ENCODE data around the gene CFAP299.
"Not testable (repeated sequence)": the region's sequence is repeated elsewhere in the genome, so short reads cannot be mapped to it uniquely, and the experiment has no call there.

Gene CFAP299

DNA sequence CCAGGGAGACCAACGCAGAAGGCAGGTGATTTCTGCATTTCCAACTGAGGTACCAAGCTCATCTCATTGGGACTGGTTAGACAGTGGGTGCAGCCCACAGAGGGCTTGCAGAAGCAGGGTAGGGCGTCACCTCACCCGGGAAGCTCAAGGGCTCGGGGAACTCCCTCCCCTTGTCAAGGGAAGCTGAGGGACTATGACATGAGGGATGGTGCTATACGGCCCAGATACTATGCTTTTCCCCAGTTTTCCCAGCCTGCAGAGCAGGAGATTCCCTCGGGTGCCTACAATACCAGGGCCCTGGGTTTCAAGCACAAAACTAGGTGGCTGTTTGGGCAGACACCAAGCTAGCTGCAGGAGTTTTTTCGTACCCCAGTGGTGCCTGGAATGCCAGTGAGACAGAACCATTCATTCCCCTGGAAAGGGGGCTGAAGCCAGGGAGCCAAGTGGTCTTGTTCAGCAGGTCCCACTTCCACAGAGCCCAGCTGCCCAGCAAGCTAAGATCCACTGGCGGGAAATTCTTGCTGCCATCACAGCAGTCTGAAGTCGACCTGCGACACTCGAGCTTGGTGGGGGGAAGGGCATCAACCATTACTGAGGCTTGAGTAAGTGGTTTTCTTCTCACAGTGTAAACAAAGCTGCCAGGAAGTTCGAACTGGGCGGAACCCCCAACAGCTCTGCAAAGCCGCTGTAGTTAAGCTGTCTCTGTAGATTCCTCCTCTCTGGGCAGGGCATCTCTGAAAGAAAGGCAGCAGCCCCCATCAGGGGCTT lies 103.9 kb downstream of the CFAP299 start:
- ATAC-seq (peak; percentile 69), DNase-seq (ENCODE audit: low spot score in 2 of 2) (peak in 1 of 2 donors; percentile 54)
- not testable (repeated sequence) for H3K36me3 Mint-ChIP-seq, H3K4me3 Mint-ChIP-seq
- peak overlapping the region; percentile 83 for H3K27ac Mint-ChIP-seq
- H3K9me3 Mint-ChIP-seq: peaks cover 12% of the 10 kb centered on the region
- H3K4me1 Mint-ChIP-seq: peaks cover 33% of the 10 kb centered on the region

DNA sequence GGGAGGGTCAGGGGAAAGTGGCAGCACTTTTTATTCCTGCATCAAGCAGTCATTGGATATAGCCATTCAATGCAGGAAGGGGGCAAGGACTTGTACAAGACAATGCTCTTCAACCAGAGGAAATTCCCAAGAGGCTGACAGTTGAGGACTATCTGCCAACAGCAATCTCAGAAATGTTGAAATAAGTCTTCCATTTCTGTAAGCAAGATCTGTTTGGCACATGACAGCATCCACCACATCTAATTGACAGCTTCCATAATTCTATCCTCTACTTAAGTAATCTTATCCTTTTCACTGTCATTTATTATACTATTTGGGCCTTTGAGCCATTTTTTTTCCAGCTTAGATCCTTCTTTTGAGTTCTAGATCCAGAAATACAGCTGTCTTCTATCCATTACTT lies 110.7 kb downstream of the CFAP299 start:
- DNase-seq (ENCODE audit: low spot score in 2 of 2): no peak
- Mint-ChIP-seq H3K4me1 (no peaks in the 10 kb centered on the region), H3K9me3 (peaks cover 14% of the 10 kb centered on the region), H3K36me3 (no peaks in the 10 kb centered on the region), H3K27ac (no peak overlapping the region), H3K4me3 (no peak overlapping the region)
- no peak for ATAC-seq

DNA sequence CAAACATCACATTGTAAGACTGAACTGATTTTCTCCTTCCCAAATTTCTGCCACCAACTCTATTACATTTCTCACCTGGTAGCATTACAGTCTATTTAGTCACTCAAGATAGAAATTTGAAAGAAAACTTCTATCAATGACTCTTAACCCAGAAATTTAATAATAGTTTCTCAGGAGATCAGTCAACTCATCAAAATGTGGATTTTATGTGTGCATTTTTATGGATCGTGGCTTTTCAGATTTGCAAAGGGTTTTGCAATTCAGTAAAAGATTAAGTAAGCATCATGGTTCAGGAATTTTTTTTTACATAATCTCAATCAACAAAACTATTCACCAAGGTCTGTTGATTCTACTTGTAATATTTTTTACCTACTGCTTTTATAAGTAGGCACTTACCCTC lies 111.1 kb downstream of the CFAP299 start:
- H3K9me3 Mint-ChIP-seq: peaks cover 12% of the 10 kb centered on the region
- H3K4me1 Mint-ChIP-seq: no peaks in the 10 kb centered on the region
- no peak for ATAC-seq

DNA sequence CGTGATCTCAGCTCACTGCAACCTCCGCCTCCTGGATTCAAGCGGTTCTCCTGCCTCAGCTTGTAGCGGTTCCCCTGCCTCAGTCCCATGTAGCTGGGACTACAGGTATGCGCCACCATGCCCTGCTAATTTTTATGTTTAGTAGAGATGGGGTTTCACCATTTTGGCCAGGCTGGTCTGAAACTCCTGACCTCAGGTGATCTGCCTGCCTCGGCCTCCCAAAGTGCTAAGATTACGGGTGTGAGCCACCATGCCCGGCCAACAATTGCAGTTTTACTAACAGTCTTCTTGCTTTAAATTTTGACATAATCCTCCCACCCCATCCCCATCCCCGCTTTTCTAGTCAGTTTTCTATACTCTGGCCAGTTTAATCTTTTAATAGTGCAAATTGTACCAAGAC lies 112.0 kb downstream of the CFAP299 start:
- no peak overlapping the region for H3K4me3 Mint-ChIP-seq
- no peak for DNase-seq (ENCODE audit: low spot score in 2 of 2)
- H3K27ac Mint-ChIP-seq: no peak overlapping the region
- no peaks in the 10 kb centered on the region for H3K36me3 Mint-ChIP-seq
- no peaks in the 10 kb centered on the region for H3K4me1 Mint-ChIP-seq
- H3K9me3 Mint-ChIP-seq: peaks cover 8% of the 10 kb centered on the region
- no peak for ATAC-seq

More for the DNA sequence above, 111.1 kb downstream of the CFAP299 start:
- Mint-ChIP-seq H3K27ac (no peak overlapping the region), H3K4me3 (no peak overlapping the region), H3K36me3 (no peaks in the 10 kb centered on the region)
- DNase-seq (ENCODE audit: low spot score in 2 of 2): no peak

DNA sequence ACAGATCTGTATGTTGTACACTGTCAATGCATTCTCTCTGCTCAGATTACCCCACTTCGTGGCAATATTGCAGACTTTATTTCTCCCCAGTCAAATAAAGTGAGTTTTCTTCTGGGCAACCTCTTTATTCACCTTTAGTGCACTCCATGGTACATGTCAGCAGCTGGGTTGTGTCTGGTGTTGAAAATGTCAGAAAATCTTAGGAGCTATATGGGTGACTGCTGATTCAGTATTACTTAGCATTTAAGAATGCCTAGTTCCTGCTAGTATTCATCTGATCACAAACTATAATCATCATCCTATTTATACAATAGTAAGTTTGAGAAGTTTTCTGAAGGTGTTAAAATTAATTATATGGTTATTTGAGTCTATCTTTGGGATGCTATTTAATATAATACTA lies 112.5 kb downstream of the CFAP299 start:
- H3K9me3 Mint-ChIP-seq: peaks cover 7% of the 10 kb centered on the region
- ATAC-seq: no peak
- no peak overlapping the region for H3K4me3 Mint-ChIP-seq
- no peak for DNase-seq (ENCODE audit: low spot score in 2 of 2)
- H3K27ac Mint-ChIP-seq: no peak overlapping the region
- H3K4me1 Mint-ChIP-seq: no peaks in the 10 kb centered on the region
- H3K36me3 Mint-ChIP-seq: no peaks in the 10 kb centered on the region

DNA sequence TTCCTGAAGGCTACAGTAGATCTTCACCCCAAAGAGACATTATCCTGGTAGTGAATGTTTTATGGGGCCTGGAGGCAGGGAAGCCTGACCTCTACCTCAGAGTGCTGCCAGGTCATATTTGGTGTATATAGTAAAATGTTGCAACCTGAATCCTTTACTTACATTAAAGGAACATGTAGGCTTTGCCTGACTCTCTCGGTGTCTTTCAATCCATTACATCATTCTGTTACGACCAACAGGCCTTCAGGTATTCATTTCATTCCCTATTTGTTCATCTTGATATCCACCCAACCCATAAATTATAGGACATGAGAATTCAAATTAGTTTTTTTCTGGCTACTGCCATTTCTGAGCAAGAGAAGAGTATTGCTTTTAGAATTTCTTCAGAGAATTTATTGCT lies 116.5 kb downstream of the CFAP299 start:
- H3K27ac Mint-ChIP-seq: no peak overlapping the region
- no peak for DNase-seq (ENCODE audit: low spot score in 2 of 2)
- H3K36me3 Mint-ChIP-seq: no peaks in the 10 kb centered on the region
- H3K4me1 Mint-ChIP-seq: no peaks in the 10 kb centered on the region
- no peak for ATAC-seq
- H3K4me3 Mint-ChIP-seq: no peak overlapping the region
- no peaks in the 10 kb centered on the region for H3K9me3 Mint-ChIP-seq

DNA sequence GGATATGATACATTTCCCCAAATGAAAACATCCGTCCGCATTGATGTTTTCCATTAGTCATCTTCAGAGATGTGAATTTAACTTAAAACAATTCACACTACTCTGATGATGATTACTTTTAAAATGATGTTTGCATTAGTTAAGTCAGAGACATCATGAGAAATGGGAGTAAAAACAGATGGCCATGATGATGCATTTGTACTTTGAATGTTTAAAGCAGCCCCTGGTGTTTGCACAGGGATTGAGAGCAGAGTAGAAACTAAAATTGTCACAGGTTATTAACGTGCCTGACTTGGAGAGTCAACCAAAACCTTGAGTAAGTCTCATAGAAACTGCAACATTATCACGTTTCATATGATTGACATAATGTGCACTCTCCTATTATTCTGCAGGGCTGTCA lies 117.2 kb downstream of the CFAP299 start:
- DNase-seq (ENCODE audit: low spot score in 2 of 2) (no peak), ATAC-seq (no peak)
- Mint-ChIP-seq H3K4me3 (no peak overlapping the region), H3K27ac (no peak overlapping the region), H3K9me3 (no peaks in the 10 kb centered on the region), H3K4me1 (no peaks in the 10 kb centered on the region), H3K36me3 (no peaks in the 10 kb centered on the region)

DNA sequence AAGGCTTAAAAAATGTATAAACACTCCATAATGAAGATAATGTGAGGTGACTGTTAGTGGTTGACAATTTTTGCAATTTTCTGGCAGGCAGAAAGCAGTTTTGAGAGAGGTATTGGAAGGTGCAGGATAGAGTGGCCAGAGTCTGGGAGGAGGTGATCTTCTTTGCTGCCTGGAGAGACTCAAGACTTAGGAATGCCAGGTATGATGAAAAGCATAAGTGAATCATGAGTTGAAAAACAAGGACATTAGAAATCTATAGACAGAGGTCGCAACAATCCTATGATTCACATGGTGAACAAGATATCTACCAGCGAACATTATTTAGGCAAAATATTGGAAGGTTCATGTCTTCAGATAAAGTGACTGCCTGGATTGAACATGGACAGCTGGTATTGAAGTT lies 118.5 kb downstream of the CFAP299 start:
- ATAC-seq (no peak), DNase-seq (ENCODE audit: low spot score in 2 of 2) (no peak)
- Mint-ChIP-seq H3K4me3 (no peak overlapping the region), H3K27ac (no peak overlapping the region), H3K36me3 (no peaks in the 10 kb centered on the region), H3K9me3 (no peaks in the 10 kb centered on the region), H3K4me1 (no peaks in the 10 kb centered on the region)

DNA sequence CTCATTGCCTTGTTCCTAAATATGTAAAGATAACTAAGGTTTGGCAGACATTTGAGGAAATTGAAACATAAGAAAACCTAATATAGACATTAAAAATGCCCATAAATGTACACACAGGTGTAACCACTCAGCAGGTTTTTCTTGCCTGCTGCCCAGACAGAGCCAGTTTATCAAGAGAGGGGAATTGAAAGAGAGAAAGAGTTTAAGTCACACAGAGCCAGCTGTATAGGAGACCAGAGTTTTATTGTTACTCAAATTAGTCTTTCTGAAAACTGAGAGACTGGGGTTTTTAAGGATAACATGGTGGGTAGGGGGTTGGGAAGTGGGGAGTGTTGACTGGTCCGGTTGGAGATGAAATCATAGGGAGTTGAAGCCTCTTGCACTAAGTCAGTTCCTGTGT lies 119.0 kb downstream of the CFAP299 start:
- Mint-ChIP-seq H3K9me3 (no peaks in the 10 kb centered on the region), H3K4me1 (no peaks in the 10 kb centered on the region), H3K4me3 (no peak overlapping the region), H3K36me3 (no peaks in the 10 kb centered on the region), H3K27ac (no peak overlapping the region)
- no peak for DNase-seq (ENCODE audit: low spot score in 2 of 2)
- ATAC-seq: no peak

DNA sequence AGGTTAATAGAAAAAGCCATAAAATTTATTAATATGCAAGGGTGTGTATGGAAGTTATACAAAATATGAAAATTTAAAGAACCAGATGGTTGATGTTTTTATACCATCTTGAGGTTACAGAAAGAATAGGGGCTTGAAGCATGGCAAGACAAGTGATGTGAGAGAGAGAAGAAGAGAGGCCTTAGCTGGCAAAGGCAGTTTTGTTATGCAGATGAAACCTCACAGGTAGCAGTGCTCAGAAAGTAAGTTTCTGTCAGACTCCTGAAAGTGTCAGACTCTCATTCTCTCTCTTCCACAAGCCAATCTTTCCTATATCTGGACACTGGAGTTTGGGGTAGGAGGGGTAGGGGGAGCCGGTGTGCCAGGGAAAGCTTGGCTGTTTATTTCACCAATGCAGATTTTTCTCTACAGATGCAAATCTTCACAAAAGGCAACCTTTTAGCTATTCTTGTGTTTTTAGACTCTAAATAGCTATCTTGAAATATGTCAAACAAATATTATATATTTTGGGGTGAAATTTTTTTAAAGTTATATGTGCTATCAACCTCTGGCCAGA lies 124.5 kb downstream of the CFAP299 start:
- no peaks in the 10 kb centered on the region for H3K36me3 Mint-ChIP-seq
- no peak for DNase-seq (ENCODE audit: low spot score in 2 of 2)
- ATAC-seq: no peak
- H3K9me3 Mint-ChIP-seq: peaks cover 5% of the 10 kb centered on the region
- H3K27ac Mint-ChIP-seq: no peak overlapping the region
- no peak overlapping the region for H3K4me3 Mint-ChIP-seq
- H3K4me1 Mint-ChIP-seq: peaks cover 9% of the 10 kb centered on the region

DNA sequence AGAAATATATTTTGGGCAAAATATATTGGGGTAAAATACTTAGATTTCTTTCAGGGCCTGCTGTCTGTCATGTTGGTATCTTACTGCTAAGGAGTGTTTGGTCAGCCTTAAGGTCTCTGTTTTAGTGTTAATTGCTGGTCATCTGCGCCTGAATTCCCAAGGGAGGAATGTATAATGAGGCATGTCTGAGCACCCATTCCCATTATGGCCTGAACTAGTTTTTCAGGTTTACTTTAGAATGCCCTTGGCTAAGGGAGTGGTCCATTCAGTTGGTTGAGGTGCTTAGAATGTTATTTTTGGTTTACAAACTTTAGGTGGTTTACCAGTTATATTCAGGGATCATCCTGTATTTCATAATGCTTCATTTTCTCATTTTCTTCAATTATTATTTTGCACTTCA lies 125.9 kb downstream of the CFAP299 start:
- DNase-seq (ENCODE audit: low spot score in 2 of 2) (no peak), ATAC-seq (no peak)
- no peak overlapping the region for H3K27ac Mint-ChIP-seq

DNA sequence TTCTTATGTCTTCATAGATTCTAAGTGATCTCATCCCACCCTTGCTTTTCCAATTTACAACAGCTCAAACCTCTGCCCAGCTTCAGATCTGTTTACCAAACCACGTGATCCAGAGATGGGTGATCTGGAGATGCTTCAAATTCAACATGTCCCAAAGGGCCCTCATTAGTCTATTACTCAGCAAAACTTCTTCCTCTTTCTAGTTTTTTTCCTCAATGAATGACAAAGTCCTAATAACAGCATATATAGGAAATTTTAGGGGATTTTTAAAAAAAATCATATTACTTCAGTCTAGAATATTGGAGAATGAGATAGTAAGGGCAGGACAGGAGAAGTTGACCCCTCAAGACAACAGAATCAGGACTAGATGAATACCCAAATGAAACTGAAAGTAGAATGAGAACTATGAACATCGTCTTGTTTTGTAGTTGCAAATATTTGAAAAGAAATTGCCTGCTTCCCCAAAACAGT lies 127.1 kb downstream of the CFAP299 start:
- ATAC-seq: no peak
- H3K4me1 Mint-ChIP-seq: peaks cover 9% of the 10 kb centered on the region
- no peak for DNase-seq (ENCODE audit: low spot score in 2 of 2)
- peak overlapping the region; percentile 44 for H3K4me3 Mint-ChIP-seq
- H3K27ac Mint-ChIP-seq: peak overlapping the region; percentile 67
- H3K9me3 Mint-ChIP-seq: peaks cover 5% of the 10 kb centered on the region
- H3K36me3 Mint-ChIP-seq: no peaks in the 10 kb centered on the region

More for the DNA sequence above, 125.9 kb downstream of the CFAP299 start:
- Mint-ChIP-seq H3K4me1 (peaks cover 9% of the 10 kb centered on the region), H3K4me3 (no peak overlapping the region), H3K9me3 (peaks cover 5% of the 10 kb centered on the region), H3K36me3 (no peaks in the 10 kb centered on the region)

DNA sequence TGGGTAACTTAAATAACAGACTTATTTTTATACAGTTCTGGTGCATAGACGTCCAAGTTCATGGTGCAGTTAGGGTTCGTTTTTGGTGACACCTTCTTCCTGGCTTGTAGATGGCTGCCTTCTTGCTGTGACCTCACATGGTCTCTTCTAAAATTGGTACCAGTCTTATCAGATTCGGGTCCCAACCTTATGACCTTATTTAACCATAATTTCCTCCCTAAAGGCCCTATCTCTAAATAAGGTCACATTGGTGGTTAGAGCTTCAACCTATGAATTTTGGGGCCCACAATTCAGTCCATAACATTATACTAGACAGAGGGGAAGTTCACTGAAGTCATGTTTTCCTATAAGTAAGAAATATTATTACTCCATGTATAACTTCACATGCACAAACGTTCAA lies 128.0 kb downstream of the CFAP299 start:
- no peak for ATAC-seq
- H3K27ac Mint-ChIP-seq: peak overlapping the region; percentile 67
- DNase-seq (ENCODE audit: low spot score in 2 of 2): no peak
- H3K4me1 Mint-ChIP-seq: peaks cover 9% of the 10 kb centered on the region
- peaks cover 5% of the 10 kb centered on the region for H3K9me3 Mint-ChIP-seq
- H3K4me3 Mint-ChIP-seq: peak overlapping the region; percentile 44
- no peaks in the 10 kb centered on the region for H3K36me3 Mint-ChIP-seq

DNA sequence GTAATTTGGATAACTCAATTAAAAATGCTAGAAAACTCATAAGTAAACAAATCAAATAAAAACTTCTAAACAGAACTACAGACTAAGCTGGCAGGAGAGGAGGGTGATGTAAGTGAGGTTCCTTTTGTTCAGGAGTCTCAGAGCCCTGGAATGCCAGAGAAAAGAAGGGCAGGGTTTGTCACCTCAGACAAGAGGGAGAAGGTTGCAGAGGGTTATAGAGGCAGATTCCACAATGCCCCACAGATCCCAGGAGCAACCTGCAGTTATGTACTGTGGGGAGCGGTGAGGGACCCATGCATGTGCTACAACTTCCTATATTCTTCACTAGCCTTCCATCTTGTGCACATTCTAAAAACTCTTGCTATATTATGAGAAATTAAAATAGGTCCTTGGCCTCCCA lies 129.7 kb downstream of the CFAP299 start:
- no peak overlapping the region for H3K27ac Mint-ChIP-seq
- ATAC-seq (no peak), DNase-seq (ENCODE audit: low spot score in 2 of 2) (no peak)
- H3K9me3 Mint-ChIP-seq: peaks cover 5% of the 10 kb centered on the region
- H3K4me1 Mint-ChIP-seq: peaks cover 9% of the 10 kb centered on the region
- H3K4me3 Mint-ChIP-seq: no peak overlapping the region
- no peaks in the 10 kb centered on the region for H3K36me3 Mint-ChIP-seq

DNA sequence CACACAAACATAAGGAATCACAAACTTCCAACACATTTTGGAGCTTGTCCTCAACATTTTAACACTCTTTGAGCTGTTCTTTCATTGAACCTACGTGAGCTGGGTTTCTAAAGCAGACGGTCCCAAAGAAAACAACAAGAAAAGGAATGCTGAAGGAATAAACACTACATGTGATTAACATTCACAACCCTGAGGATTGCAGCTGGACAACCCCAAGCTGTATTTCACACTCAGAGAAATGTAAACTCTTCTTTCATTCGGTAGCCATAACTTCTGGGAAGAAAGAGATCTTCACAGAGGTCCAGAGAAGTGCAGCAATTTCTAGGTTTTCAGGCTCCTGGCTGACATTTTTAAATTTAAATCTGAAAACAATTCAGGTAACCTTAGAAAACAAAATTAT lies 130.2 kb downstream of the CFAP299 start:
- no peak for DNase-seq (ENCODE audit: low spot score in 2 of 2)
- no peaks in the 10 kb centered on the region for H3K36me3 Mint-ChIP-seq
- no peak overlapping the region for H3K27ac Mint-ChIP-seq
- no peak overlapping the region for H3K4me3 Mint-ChIP-seq
- peaks cover 5% of the 10 kb centered on the region for H3K9me3 Mint-ChIP-seq
- peaks cover 9% of the 10 kb centered on the region for H3K4me1 Mint-ChIP-seq
- ATAC-seq: no peak

DNA sequence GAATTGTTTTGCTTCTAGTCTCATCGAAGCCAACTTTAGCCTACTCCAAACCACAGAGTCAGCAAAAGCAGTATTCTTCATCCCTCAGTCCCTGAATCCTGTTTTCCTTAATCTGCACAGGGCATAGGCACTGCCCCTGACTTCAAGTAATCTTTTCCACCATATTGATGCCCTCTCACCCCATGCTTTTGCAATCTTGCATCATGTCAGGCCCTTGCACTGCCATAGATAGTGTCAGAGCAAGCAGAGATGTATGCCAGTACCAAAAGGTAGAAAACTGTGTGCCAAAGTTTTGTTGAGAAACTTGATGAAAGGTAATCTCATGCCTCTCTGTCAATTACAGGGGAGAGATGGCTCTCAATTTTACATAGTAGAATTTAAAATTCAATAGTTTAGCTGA lies 131.1 kb downstream of the CFAP299 start:
- Mint-ChIP-seq H3K9me3 (peaks cover 5% of the 10 kb centered on the region), H3K4me3 (no peak overlapping the region), H3K27ac (no peak overlapping the region), H3K36me3 (no peaks in the 10 kb centered on the region), H3K4me1 (peaks cover 9% of the 10 kb centered on the region)
- DNase-seq (ENCODE audit: low spot score in 2 of 2): no peak
- no peak for ATAC-seq
